GM12878 (cell line): ENCODE results near the gene TIMM10.

Experiments
- ATF2 ChIP-seq: IDR thresholded peaks from 2 replicates; pipeline ENCODE4 v1.6.1; 2012; ENCODE audit warnings: low read length, inconsistent platforms
- SREBF2 ChIP-seq: IDR thresholded peaks from 2 replicates; pipeline ENCODE4 v1.6.1; 2012; ENCODE audit warnings: mild to moderate bottlenecking, low read length
- TF ChIP-seq, protein P1 (sequence below), 3 experiments: IDR thresholded peaks in 2 of 3; conservative IDR thresholded peaks in 1 of 3; 2 replicates each; pipeline ENCODE4 v1.5.1; 2011; ENCODE audit warnings: low read depth in 3 of 3, low read length in 3 of 3, mild to moderate bottlenecking in 3 of 3, control low read depth in 2 of 3, moderate library complexity in 2 of 3, inconsistent platforms in 1 of 3, mixed read lengths in 1 of 3; ENCODE audit not compliant: control insufficient read depth in 2 of 3, insufficient read depth in 1 of 3; ENCODE audit errors: extremely low read depth in 1 of 3
- TF ChIP-seq, protein P2 (sequence below): IDR thresholded peaks from 2 replicates; pipeline ENCODE4 v1.6.1; 2011; ENCODE audit warnings: borderline replicate concordance, low read depth, mild to moderate bottlenecking, moderate library complexity, mixed read lengths, low read length; ENCODE audit not compliant: insufficient read depth; ENCODE audit errors: extremely low read length

DNA sequence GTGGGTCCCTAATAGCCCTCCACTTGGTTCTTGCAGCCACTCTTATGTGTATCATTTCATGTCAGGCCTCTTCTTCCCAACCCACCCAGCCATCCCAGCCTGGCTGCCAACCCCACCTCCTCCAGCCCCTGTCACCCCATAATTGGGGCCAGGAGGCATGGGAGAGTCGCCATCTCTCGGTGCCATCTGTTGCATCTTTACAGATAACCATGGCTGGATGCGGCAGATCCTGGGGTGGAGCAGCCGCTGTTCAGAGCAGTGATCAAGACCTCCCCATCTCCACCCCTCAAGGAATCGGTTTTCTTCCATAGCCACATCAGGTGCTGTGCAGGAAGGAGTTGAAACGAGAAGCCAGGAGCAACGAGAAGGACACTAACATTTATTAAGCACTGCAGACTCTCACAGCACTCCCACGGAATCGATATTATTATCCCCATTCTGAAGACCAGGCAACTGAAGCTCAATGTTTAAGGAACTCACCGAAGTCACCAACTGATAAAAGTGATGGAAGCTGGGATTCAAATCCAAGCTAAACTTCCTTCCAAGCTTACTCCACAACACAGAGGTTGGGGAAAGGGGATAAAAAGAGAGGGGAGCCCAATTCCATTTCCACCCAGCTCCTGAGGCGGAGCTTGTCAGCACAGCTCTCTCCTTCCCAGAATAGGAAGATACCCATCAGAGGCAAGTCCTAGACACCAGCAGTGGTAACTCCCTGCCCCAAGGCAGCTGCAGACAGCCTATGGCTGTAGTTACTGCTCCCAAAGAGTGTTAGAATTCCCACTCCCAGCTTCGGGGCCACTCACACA, 17.7 kb downstream of the TIMM10 start:
- no peak for TF ChIP-seq SREBF2
- TF ChIP-seq, protein P1, sequence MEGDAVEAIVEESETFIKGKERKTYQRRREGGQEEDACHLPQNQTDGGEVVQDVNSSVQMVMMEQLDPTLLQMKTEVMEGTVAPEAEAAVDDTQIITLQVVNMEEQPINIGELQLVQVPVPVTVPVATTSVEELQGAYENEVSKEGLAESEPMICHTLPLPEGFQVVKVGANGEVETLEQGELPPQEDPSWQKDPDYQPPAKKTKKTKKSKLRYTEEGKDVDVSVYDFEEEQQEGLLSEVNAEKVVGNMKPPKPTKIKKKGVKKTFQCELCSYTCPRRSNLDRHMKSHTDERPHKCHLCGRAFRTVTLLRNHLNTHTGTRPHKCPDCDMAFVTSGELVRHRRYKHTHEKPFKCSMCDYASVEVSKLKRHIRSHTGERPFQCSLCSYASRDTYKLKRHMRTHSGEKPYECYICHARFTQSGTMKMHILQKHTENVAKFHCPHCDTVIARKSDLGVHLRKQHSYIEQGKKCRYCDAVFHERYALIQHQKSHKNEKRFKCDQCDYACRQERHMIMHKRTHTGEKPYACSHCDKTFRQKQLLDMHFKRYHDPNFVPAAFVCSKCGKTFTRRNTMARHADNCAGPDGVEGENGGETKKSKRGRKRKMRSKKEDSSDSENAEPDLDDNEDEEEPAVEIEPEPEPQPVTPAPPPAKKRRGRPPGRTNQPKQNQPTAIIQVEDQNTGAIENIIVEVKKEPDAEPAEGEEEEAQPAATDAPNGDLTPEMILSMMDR (IDR thresholded peaks at IDR 0.05 in 2 of 3, conservative IDR thresholded peaks at IDR 0.05 in 1 of 3; ENCODE audit: control insufficient read depth in 2 of 3, extremely low read depth in 1 of 3, insufficient read depth in 1 of 3, low read depth in 3 of 3, low read length in 3 of 3), result no peak
- TF ChIP-seq ATF2, result no peak
- TF ChIP-seq, protein P2, sequence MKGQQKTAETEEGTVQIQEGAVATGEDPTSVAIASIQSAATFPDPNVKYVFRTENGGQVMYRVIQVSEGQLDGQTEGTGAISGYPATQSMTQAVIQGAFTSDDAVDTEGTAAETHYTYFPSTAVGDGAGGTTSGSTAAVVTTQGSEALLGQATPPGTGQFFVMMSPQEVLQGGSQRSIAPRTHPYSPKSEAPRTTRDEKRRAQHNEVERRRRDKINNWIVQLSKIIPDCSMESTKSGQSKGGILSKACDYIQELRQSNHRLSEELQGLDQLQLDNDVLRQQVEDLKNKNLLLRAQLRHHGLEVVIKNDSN, result no peak
